HuH-7 (cell line): ENCODE results near the gene TRAPPC8.

Experiments used
- DNase-seq: peaks from one replicate; pipeline ENCODE4 v3.0.0; 2011; ENCODE audit warnings: low spot score

TRAPPC8 gene

GRCh38 chr18:31791817-31792579 lies 150.9 kb downstream of the TRAPPC8 start:
- no peak for DNase-seq

- no peak for DNase-seq
Measured at GRCh38 chr18:31789409-31789808, 153.5 kb downstream of the TRAPPC8 start.

DNA sequence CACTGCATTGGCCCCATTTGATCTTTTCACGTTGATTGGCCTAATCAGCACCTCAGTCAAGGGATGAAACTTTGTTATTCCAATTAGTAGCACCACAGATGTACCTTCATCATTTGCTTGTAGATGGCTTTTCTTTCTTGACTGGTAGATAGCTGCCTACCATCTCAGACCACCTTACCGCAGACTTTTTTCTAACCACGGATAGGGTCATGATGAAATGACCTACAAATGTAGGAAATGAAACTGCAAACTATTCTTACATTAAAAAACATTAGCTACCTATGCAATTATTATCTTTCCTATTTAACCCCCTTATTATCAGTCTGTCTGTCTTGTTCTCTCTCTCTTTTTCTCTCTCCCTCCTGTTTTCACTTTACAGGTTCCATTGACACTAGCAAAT lies 159.9 kb downstream of the TRAPPC8 start:
- no peak for DNase-seq
